Pancreas (tissue), 10 donors: ENCODE measurements around the gene COX7A2L. TPM values are rescaled to one million over a fixed set of nuclear protein-coding genes. Genes with fewer than 3 reads are reported as not detected.

Source experiments
- ATAC-seq, 4 donors: fragments of 200-7000 bp; cut with Tn5 transposase; one replicate each; pipeline versions ENCODE4 v1.8.0 to v1.9.1; 2020; ENCODE audit warnings: mild to moderate bottlenecking in 4 of 4, moderate library complexity in 4 of 4
- DNase-seq, 6 donors: peaks; one replicate each; pipeline ENCODE4 v3.0.0-alpha.2; 2020
- FAIRE-seq: peaks from 2 replicates; lab custom pipeline; 2012; peaks lifted over from hg19 to GRCh38; lab: Jason Lieb, UNC
- H3K27ac ChIP-seq, 4 donors: fragments of 200-600 bp; sonication (generic); 1 replicate in 3 of 4; 2 replicates in 1 of 4; pipeline versions ENCODE4 v1.5.0 to v1.8.0; 2020
- H3K27me3 ChIP-seq, 4 donors: fragments of 200-600 bp; one replicate each; pipeline ENCODE4 v1.8.0; 2021
- H3K36me3 ChIP-seq, 3 donors: fragments of 200-600 bp; sonication (generic) in 1 of 3; one replicate each; pipeline versions ENCODE4 v1.5.0 to v1.8.0; 2020 to 2021
- H3K4me1 ChIP-seq, 3 donors: fragments of 200-600 bp; one replicate each; pipeline ENCODE4 v1.8.0; 2021
- H3K4me3 ChIP-seq, 4 donors: fragments of 200-600 bp; sonication (generic) in 2 of 4; one replicate each; pipeline versions ENCODE4 v1.5.0 to v1.8.0; 2020 to 2021
- H3K9me3 ChIP-seq, 4 donors: fragments of 200-600 bp; one replicate each; pipeline ENCODE4 v1.8.0; 2021
- WGBS, 2 donors: extraction: QIAGEN DNeasy Blood & Tissue Kit; methylation state at CpG; one replicate each; pipeline ENCODE4 v1.1.7; 2013; 5-methylcytosine and 5-hydroxymethylcytosine counted together
- intact Hi-C, 3 donors: fragments of 100-400 bp; cut with DNase I; formaldehyde crosslinking; loops; one replicate each; pipeline versions ENCODE4 v1.11.1 to v1.14.2; 2022
- polyA plus RNA-seq, 2 donors: library from polyadenylated mRNA; stranded (reverse); fragments of 200-250 nt; gene quantifications; one replicate each; pipeline ENCODE4 v1.2.3, GENCODE V29; 2013
- total RNA-seq, 6 donors: library from RNA; stranded (reverse); fragmentation: NEBNext Ultra II Directional in 4 of 6; extraction: Animal tissue kit (Norgen Biotek cat#: 25700) in 4 of 6; gene quantifications; one replicate each; pipeline versions ENCODE4 v1.2.1 to v1.2.4, GENCODE V29; 2021 to 2023
- TF ChIP-seq, protein P1 (sequence below), 4 donors: fragments of 200-600 bp; sonication (generic) in 3 of 4; IDR thresholded peaks; one replicate each; pipeline versions ENCODE4 v1.5.0 to v1.8.0; 2021; ENCODE audit warnings: antibody characterized with exemption in 4 of 4
- donor health status: healthy with polysubstance abuse.
- donor health status: DM: no; HTN: no; CAD: no; lungs with moderate emphysema.
- donor health status: DM: no; HTN: no; CAD: no.
- donor health status: control.
- donor health status: control.
- donor health status: Bipolar disorder and iron deficiency.
- donor health status: DM: yes; HTN: yes; CAD: no.
- donor health status: DM: no; HTN: no; CAD: no.
- donor health status: DM: no; HTN: no; CAD: no.
- donor health status: DM: yes; HTN: yes; CAD: no.

COX7A2L gene, protein sequence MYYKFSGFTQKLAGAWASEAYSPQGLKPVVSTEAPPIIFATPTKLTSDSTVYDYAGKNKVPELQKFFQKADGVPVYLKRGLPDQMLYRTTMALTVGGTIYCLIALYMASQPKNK
- total RNA-seq (10 to 100 TPM; 34.8 to 54.3 (median 49.7) TPM), polyA plus RNA-seq (10 to 100 TPM; 40.0 to 91.5 TPM)

DNA sequence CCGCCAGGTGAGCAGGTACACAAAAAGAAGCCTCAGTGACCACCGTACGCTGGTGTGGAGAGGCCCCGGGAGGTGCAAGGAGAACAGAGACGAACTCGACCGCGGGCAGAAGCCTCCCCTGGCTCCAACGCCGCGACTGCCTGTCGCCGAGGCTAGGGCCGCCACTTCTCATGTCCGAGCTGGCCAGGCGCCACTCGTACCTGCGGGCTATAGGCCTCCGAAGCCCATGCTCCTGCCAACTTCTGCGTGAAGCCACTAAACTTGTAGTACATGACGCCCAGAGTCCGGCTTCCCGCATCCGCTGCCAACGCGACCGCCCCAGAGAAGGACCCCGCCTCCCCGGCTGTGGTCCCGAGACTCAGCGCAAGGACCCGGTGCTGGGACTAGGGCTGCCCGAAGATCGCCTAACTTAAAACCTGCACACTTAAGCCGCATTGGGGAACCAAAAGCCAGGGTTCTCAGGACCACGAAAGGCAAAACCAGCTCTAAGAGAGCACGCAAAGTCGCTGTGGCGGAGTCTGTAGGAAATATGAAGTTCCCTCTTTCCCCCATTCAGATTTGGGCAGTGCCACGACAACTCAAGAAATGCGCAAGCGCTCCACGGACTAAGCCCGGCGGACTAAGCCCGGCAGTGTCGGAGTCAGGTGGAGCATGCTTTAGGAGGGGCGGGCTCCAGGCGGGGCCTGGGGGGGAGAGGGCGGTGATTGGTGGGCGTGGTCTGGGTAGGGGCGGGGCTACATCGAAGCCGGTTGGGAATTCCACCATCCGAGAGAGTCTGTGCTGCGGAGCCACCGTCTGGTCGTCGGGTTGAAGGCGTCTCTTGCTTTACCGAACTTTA lies at the start of gene COX7A2L:
Gene COX7A2L, minus strand, starts transcription at position 328 of the 838 bp plus-strand sequence. Its CDS starts 56 bp downstream, at position 272.
- intact Hi-C loops: no loop called here
- no peaks in the 10 kb centered on the region for H3K27me3 ChIP-seq
- ATAC-seq (peak; percentile 95 to 98 (median 96)), FAIRE-seq (no peak), DNase-seq (peak; percentile 96 to 99 (median 98))
- peak within 1 kb of the TSS; percentile 64 to 93 (median 83) for H3K4me3 ChIP-seq
- H3K9me3 ChIP-seq: no peaks in the 10 kb centered on the region
- TF ChIP-seq, protein P1, sequence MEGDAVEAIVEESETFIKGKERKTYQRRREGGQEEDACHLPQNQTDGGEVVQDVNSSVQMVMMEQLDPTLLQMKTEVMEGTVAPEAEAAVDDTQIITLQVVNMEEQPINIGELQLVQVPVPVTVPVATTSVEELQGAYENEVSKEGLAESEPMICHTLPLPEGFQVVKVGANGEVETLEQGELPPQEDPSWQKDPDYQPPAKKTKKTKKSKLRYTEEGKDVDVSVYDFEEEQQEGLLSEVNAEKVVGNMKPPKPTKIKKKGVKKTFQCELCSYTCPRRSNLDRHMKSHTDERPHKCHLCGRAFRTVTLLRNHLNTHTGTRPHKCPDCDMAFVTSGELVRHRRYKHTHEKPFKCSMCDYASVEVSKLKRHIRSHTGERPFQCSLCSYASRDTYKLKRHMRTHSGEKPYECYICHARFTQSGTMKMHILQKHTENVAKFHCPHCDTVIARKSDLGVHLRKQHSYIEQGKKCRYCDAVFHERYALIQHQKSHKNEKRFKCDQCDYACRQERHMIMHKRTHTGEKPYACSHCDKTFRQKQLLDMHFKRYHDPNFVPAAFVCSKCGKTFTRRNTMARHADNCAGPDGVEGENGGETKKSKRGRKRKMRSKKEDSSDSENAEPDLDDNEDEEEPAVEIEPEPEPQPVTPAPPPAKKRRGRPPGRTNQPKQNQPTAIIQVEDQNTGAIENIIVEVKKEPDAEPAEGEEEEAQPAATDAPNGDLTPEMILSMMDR (IDR thresholded peaks at IDR 0.05): no peak
- peak within 1 kb of the TSS; percentile 89 to 98 (median 95) for H3K27ac ChIP-seq
- peaks cover 0 to 11% (median 8%) of the 10 kb centered on the region in 3 donors for H3K4me1 ChIP-seq
- WGBS, 2 donors: 0% methylated on average over 61 of the region's 61 CpGs
- H3K36me3 ChIP-seq: no peaks in the 10 kb centered on the region

DNA sequence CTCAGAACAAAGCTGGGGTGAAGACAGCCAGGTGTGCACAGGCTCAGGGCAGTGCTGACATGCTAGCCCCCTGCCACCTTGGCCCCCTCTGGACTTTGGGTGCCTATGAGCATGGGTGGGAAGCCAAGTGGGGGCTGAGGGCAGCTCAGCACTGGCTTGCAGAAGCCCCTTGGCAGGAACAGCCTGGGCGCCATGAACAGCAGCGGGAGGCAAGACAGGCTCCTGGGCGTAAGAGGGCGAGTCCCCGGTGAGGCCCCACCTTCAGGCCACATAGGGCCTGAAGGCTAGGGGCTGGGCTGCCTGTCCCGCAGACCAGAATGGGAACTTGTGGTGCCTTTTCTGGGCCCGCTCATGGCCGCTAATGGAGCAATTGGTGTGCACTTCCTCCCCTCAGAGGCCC lies 47.0 kb upstream of the COX7A2L start:
- no peak for ATAC-seq
- peak in 1 of 6 donors; percentile 55 for DNase-seq
- Histone ChIP-seq H3K36me3 (no peaks in the 10 kb centered on the region), H3K9me3 (no peaks in the 10 kb centered on the region), H3K27me3 (no peaks in the 10 kb centered on the region), H3K27ac (no peak overlapping the region), H3K4me1 (no peaks in the 10 kb centered on the region), H3K4me3 (no peak overlapping the region)
- no peak for FAIRE-seq
- intact Hi-C loops: no loop called here
- TF ChIP-seq, protein P1 (IDR thresholded peaks at IDR 0.05): no peak
- 96 to 97% methylated on average over 8 of the region's 8 CpGs for WGBS, 2 donors

DNA sequence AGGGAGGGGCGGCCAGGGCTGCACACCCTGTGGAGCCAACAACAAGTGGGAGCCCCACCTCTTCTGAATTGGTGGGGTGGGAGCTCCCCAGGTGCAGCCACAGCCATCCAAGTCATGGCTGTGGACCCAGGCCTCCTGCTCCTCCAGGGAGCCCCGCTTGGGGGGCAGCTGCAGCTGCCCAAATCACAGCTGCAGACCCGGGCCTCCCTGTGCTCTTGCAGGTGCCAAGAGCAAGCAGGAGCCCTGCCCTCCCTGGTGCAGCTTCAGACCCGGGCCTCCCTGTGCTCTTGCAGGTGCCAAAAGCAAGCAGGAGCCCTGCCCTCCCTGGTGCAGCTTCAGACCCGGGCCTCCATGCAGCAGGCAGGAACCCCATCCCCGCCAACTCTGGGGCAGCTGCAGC lies 46.5 kb upstream of the COX7A2L start:
- no peaks in the 10 kb centered on the region for H3K9me3 ChIP-seq
- no peaks in the 10 kb centered on the region for H3K4me1 ChIP-seq
- no peaks in the 10 kb centered on the region for H3K36me3 ChIP-seq
- no peak overlapping the region for H3K4me3 ChIP-seq
- no peak overlapping the region for H3K27ac ChIP-seq
- TF ChIP-seq, protein P1 (IDR thresholded peaks at IDR 0.05): no peak
- DNase-seq (peak in 1 of 6 donors; percentile 43), FAIRE-seq (no peak), ATAC-seq (no peak)
- WGBS, 2 donors: 76 to 86% methylated on average over 6 of the region's 6 CpGs
- intact Hi-C loops: no loop called here
- H3K27me3 ChIP-seq: no peaks in the 10 kb centered on the region

DNA sequence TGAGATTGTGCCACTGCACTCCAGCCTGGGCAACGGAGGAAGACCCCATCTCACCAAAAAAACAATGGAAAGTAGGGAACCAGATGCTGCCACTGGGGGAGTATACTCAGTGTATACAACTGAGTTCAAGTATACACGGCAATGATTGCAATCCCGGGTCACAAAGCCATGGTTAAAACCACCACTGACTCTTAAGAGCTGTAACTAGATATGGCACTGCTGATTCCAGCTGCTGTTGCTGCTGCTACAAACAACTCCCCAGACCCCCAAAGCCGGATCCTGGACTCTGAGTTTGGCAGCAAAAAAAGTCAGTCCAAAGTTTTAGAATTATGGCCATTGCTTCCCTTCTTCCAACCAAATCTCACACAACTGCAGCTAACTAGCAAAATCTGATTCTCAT lies 43.7 kb upstream of the COX7A2L start:
- H3K27ac ChIP-seq: no peak overlapping the region
- WGBS, 2 donors: 70 to 78% methylated on average over 4 of the region's 4 CpGs
- no peak for DNase-seq
- ATAC-seq: no peak
- intact Hi-C loops: no loop called here
- no peaks in the 10 kb centered on the region for H3K9me3 ChIP-seq
- FAIRE-seq: no peak
- H3K27me3 ChIP-seq: no peaks in the 10 kb centered on the region
- TF ChIP-seq, protein P1 (IDR thresholded peaks at IDR 0.05): no peak
- H3K4me3 ChIP-seq: no peak overlapping the region
- H3K36me3 ChIP-seq: no peaks in the 10 kb centered on the region
- H3K4me1 ChIP-seq: no peaks in the 10 kb centered on the region
